SK-N-SH treated with all-trans-retinoic acid at 6 μM for 48 hours (cell line): Measurements from ENCODE around the gene SYK.

ENCODE experiments used
- ARNTL ChIP-seq: fragments of 450-650 bp; formaldehyde crosslinking; IDR thresholded peaks from 2 replicates; pipeline ENCODE4 v1.5.0; 2020; ENCODE audit warnings: low read depth, mild to moderate bottlenecking, moderate library complexity, borderline replicate concordance
- BACH2 ChIP-seq: fragments of 250-450 bp; sonication (Bioruptor Pico); IDR thresholded peaks from 2 replicates; pipeline ENCODE4 v1.9.0; 2021; ENCODE audit warnings: mild to moderate bottlenecking, borderline replicate concordance
- OSR1 ChIP-seq: fragments of 250-450 bp; sonication (Bioruptor Pico); IDR thresholded peaks from 2 replicates; pipeline ENCODE4 v1.8.0; 2022; ENCODE audit warnings: moderate library complexity, mild to moderate bottlenecking, inconsistent platforms
- PATZ1 ChIP-seq: fragments of 250-450 bp; sonication (Bioruptor Pico); IDR thresholded peaks from 2 replicates; pipeline ENCODE4 v1.8.0; 2020; ENCODE audit warnings: mild to moderate bottlenecking, moderate library complexity, borderline replicate concordance
- PPARA ChIP-seq: fragments of 250-450 bp; sonication (Bioruptor Pico); IDR thresholded peaks from 2 replicates; pipeline ENCODE4 v1.5.0; 2020; ENCODE audit warnings: mild to moderate bottlenecking, borderline replicate concordance
- RARB ChIP-seq: fragments of 250-450 bp; sonication (Bioruptor Pico); IDR thresholded peaks from 2 replicates; pipeline ENCODE4 v1.8.0; 2021; ENCODE audit warnings: mild to moderate bottlenecking, moderate library complexity
- TOX ChIP-seq: fragments of 250-450 bp; sonication (Bioruptor Pico); IDR thresholded peaks from 2 replicates; pipeline ENCODE4 v1.8.0; 2021; ENCODE audit warnings: mild to moderate bottlenecking, moderate library complexity, borderline replicate concordance
- ZFP3 ChIP-seq: fragments of 250-450 bp; sonication (Bioruptor Pico); IDR thresholded peaks from 2 replicates; pipeline ENCODE4 v1.5.0; 2020; ENCODE audit warnings: mild to moderate bottlenecking, moderate library complexity
- ZFP30 ChIP-seq: fragments of 450-650 bp; formaldehyde crosslinking; IDR thresholded peaks from 2 replicates; pipeline ENCODE4 v1.5.0; 2022; ENCODE audit warnings: mild to moderate bottlenecking, moderate library complexity
- ZNF565 ChIP-seq: fragments of 450-650 bp; formaldehyde crosslinking; conservative IDR thresholded peaks from 2 replicates; pipeline ENCODE4 v1.5.0; 2020; ENCODE audit warnings: low read depth, mild to moderate bottlenecking, moderate library complexity
- ZNF70 ChIP-seq: fragments of 450-650 bp; formaldehyde crosslinking; IDR thresholded peaks from 2 replicates; pipeline ENCODE4 v1.5.0; 2020; ENCODE audit warnings: mild to moderate bottlenecking, moderate library complexity
- ZNF8 ChIP-seq: fragments of 450-650 bp; formaldehyde crosslinking; IDR thresholded peaks from 2 replicates; pipeline ENCODE4 v1.5.0; 2020; ENCODE audit warnings: mild to moderate bottlenecking, moderate library complexity
- TF ChIP-seq, protein P1 (sequence below): fragments of 250-450 bp; sonication (Bioruptor Pico); IDR thresholded peaks from 2 replicates; pipeline ENCODE4 v1.5.1; 2020; ENCODE audit warnings: low read depth, mild to moderate bottlenecking, moderate library complexity

GRCh38 chr9:90827181-90827871, 25.7 kb downstream of the SYK start:
- TF ChIP-seq ZNF8 (CRISPR knock-in tag), result no peak
- TF ChIP-seq TOX (CRISPR knock-in tag), result no peak
- TF ChIP-seq ZNF565, result no peak
- no peak for TF ChIP-seq PPARA
- TF ChIP-seq, protein P1, sequence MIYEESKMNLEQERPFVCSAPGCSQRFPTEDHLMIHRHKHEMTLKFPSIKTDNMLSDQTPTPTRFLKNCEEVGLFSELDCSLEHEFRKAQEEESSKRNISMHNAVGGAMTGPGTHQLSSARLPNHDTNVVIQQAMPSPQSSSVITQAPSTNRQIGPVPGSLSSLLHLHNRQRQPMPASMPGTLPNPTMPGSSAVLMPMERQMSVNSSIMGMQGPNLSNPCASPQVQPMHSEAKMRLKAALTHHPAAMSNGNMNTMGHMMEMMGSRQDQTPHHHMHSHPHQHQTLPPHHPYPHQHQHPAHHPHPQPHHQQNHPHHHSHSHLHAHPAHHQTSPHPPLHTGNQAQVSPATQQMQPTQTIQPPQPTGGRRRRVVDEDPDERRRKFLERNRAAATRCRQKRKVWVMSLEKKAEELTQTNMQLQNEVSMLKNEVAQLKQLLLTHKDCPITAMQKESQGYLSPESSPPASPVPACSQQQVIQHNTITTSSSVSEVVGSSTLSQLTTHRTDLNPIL (CRISPR knock-in tag), result no peak
- no peak for TF ChIP-seq ZFP30 (CRISPR knock-in tag)
- TF ChIP-seq PATZ1 (CRISPR knock-in tag), result no peak
- no peak for TF ChIP-seq RARB
- no peak for TF ChIP-seq ZFP3
- no peak for TF ChIP-seq ZNF70
- no peak for TF ChIP-seq BACH2 (CRISPR knock-in tag)
- no peak for TF ChIP-seq OSR1 (CRISPR knock-in tag)
- no peak for TF ChIP-seq ARNTL
